ENCODE measurements around the gene NUDT19.
A peak's percentile ranks its signal among the peaks of the same experiment; 100 is the strongest.
"Not testable (repeated sequence)": the region's sequence is repeated elsewhere in the genome, so short reads cannot be mapped to it uniquely, and the experiment has no call there.

NUDT19 gene

DNA sequence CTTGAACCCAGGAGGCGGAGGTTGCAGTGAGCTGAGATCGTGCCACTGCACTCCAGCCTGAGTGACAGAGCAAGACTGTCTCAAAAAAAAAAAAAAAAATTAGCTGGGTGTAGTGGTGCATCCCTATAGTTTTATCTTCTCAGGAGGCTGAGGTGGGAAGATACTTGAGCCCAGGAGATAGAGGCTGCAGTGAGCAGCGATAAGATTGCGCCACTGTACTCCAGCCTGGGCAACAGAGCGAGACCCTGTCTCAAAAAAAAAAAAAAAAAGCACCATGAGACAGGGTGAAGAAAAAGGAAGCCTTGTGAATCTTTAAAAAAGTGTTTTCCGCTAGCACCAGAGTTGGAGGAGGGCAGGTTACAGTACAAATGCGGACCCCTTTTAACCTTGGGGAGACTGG lies 24.6 kb downstream of the NUDT19 start:
- DNase-seq, result not testable (repeated sequence)

DNA sequence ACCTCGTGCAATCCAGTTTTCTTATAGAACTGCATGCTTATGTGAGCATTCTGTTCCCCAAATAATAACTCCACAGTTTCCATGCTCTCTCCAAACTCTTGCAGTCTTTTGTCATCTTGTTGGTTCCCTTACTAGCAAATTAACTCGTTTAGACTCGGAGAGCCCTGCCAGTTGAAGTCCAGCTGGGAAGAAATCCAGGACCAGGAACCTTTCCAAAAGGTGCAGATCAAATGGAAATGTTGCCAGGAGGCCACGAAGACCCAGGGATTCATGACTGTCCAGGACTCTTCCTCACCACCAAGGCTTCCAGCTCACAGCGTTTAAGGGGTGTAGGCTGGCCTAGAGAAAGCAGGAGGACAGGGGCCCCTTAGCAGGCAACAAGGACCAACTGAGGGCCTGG lies 25.9 kb downstream of the NUDT19 start:
- DNase-seq, result no peak

DNA sequence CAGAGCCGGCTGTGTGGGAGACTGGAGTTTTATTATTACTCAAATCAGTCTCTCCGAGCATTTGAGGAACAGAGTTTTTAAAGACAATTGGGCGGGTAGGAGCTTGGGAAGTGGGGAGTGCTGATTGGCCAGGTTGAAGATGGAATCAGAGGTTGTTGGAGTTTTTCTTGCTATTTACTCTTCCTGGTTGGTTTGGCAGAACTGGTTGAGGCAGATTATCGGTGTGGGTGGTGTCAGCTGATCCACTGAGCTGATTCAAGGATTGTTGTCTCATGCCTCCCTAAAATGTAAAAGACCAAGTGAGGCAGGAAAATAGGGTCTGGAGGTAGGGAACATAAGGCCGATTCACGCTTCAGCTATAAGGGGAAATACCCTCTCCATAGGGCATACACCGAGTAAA lies 26.7 kb downstream of the NUDT19 start:
- DNase-seq, result no peak

DNA sequence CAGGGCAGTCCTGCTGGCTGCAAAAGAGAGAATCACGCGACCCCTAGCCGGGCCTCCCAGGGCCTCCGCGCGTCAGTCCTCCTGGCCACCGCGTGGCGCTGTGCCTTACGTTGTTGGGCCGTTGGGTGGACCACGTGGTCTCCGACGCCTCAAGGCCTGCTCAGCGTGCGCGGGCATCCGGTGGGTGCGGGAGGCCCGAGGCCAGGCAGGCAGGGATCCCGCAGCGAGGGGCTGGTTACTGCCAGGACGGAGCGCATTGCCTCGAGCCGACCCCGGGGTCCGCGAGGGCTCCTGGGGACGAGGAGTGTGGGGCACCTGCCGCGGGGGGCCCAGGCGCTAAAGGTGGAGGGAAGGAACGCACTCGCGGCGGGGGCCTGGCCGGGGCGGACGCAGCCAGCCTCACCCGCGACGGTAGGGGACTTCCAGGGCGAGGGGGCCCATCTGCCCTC lies 28.0 kb downstream of the NUDT19 start, which contains the start of gene TDRD12:
Gene TDRD12, plus strand, starts transcription at position 157 of the 449 bp plus-strand sequence. CDS start 306 bp downstream, outside the sequence.
- DNase-seq, result no peak

DNA sequence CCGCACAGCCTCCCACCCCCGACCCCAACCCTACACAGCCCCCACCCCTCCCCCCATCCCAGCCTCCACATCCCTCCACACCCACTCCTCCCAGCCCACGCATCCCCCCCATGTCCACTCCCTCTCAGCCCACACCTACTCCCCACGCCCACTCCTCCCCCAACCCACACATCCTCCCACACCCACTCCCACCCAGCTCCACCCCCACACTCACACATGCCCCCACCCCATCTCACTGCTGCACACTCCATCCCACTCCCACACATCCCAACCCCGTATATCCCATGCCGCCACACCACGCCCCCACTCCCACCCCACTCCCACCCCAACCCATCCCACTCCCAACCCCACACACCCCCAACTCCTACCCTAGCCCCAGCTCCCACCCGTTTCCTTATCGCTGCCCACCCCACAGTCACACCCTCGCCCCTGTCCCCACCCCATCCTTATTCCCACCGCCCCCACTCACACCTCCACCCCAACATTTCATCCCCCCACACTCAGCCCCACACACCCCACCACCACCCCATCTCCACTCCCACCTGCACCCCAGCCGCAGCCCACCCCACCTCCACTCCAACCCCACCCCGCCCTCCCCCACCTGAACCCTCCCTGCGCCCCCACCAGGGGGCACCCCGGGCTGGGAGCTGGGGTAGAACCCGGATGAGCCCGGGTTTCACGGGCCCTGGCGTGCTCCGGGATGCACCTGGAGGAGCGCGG lies 28.8 kb downstream of the NUDT19 start:
- DNase-seq, result no peak

DNA sequence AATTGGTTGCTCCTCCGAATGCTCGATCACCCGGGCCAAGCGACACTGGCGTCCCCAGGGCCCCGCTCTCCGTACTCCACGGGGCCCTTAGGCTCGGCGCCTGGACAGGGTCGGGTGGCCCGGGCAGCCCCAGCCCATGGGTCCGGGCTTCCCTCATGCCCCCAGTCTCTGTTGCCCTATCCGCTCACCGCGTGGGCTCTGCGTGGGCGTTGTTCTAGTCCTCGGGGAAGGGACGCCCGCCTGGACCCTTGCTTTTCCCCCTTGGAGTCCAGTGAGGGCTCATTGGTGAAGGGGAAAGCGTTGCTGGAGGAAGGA lies 29.3 kb downstream of the NUDT19 start:
- no peak for DNase-seq

DNA sequence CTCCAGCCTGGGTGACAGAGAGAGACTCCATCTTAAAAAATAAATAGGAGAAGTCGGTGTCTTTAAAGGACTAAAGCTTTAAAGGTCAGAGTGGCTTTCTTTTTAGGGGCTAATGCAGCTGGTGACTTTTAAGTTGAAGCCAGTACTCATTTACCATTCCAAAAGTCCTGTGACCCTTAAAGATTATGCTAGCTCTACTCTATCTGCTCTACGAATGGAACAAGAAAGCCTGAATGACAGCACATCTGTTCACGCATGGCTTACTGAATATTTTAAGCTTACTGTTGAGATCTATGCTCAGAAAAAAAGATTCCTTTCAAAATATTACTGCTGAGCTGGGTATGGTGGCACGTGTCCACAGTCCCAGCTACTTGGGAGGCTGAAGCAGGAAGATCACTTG lies 44.3 kb downstream of the NUDT19 start:
- no peak for DNase-seq

GRCh38 chr19:32743021-32743420 lies 51.4 kb downstream of the NUDT19 start:
- DNase-seq, result no peak

- DNase-seq, result no peak
Measured at GRCh38 chr19:32743447-32743846, 51.8 kb downstream of the NUDT19 start.

DNA sequence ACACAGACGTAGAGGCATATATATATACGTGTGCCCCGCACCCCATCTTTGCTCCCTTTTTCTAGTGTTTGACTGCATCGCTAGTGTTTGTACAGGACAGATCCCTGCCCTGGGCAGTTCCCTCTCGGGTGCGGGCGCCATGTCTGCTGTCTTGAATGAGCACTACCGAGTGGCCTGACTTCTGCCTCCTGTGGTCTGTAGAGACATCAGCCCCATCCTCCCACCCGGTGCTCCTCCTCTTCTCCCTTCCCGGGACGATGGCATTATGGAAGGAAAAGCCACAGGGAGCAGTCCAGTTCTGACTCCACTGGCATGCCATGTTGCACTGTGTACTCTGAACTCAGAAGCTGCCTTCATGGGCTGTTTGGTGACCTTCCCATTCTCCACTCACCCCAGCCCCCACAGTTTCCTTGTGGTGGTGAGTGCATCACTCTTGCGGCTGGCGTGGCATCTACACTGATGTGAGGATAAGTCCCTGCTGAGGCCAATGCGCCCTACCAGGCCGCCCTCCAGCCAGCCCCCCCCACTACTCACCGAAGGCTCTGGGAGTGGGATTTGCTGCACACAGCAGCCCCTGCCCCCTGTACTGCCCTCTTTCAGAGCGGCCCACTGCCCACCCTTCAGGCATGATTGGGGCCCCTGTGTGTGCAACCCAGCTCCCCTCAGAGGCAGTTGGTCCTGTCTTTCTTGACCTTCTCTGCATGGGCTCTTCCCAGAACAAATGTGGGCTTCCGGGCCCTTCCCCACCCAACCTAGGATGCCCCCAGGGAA lies 53.1 kb downstream of the NUDT19 start:
- no peak for DNase-seq

DNA sequence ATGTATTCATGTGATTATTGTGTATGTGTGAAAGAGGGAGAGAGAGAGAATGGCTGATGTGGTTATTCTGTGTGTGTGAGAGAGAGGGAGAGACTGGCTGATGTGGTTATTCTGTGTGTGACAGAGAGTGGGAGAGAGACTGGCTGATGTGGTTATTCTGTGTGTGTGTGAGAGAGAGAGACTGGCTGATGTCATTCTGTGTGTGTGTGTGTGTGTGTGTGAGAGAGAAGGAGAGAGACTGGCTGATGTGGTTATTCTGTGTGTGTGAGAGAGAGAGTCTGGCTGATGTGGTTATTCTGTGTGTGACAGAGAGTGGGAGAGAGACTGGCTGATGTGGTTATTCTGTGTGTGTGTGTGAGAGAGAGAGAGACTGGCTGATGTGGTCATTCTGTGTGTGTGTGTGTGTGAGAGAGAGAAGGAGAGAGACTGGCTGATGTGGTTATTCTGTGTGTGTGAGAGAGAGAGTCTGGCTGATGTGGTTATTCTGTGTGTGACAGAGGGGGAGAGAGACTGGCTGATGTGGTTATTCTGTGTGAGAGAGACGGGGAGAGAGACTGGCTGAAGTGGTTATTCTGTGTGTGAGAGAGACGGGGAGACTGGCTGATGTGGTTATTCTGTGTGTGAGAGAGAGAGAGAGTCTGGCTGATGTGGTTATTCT lies 54.1 kb downstream of the NUDT19 start:
- not testable (repeated sequence) for DNase-seq

GRCh38 chr19:32746631-32747196 lies 55.1 kb downstream of the NUDT19 start:
- DNase-seq, result peak in 1 of 2 experiments; percentile 10

DNA sequence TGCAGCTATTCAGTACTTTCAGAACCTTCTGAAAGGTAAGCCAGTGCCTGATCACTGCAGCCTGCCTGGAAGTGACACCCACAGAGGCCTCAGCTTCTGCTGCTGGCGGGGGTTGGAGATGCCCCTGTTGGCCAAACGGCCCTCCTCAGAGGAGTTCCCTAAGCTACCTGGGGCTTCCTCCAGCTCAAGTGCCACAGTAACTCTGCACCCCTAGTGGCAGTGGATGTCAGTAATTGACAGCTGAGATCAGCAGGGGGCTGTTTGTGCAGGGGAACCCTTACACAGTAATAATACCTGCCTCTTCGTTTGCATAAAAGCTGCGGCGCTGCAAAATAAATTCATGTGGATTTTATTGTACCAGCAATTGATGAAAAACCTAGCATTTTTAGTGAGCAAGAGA lies 56.9 kb downstream of the NUDT19 start:
- DNase-seq, result peak; percentile 18 to 81

GRCh38 chr19:32748948-32749347 lies 57.3 kb downstream of the NUDT19 start:
- no peak for DNase-seq

- no peak for DNase-seq
Measured at GRCh38 chr19:32749361-32749760, 57.7 kb downstream of the NUDT19 start.

GRCh38 chr19:32750441-32751055 lies 58.9 kb downstream of the NUDT19 start:
- DNase-seq, result no peak

DNA sequence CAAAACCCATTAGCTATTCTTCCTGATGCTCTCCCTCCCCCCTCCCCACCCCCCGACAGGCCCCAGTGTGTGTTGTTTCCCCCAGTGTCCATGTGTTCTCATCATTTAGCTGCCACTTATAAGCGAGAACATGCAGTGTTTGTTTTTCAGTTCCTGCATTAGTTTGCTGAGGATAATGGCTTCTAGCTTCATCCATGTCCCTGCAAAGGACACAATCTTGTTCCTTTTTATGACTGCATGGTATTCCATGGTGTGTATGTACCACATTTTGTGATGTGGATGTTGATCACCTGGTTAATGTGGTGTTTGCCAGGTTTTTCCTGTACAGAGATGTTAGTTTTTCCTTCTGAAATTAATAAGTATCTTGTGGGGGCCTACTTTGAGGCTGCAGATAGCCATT lies 59.4 kb downstream of the NUDT19 start:
- no peak for DNase-seq

DNA sequence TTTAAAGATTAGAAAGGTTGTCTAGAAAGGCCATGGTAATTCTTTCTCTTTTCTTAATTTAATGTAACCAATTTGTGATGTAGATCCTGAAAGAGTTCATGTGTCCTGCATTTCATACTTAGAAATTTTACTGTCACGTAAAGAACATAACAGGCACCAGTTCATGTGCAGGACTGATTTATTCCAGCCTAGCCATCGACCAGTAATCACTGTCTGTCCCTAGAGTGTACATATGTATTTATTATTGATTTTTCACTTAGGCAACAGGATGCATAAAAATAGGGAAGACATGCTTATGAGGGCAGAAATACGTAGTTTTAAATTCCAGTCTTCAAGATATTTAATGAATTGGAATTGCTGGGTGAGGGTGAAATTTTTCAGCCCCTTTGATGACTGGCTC lies 65.6 kb downstream of the NUDT19 start:
- DNase-seq, result no peak
